ENCODE measurements around the gene CKS1B.

DNA sequence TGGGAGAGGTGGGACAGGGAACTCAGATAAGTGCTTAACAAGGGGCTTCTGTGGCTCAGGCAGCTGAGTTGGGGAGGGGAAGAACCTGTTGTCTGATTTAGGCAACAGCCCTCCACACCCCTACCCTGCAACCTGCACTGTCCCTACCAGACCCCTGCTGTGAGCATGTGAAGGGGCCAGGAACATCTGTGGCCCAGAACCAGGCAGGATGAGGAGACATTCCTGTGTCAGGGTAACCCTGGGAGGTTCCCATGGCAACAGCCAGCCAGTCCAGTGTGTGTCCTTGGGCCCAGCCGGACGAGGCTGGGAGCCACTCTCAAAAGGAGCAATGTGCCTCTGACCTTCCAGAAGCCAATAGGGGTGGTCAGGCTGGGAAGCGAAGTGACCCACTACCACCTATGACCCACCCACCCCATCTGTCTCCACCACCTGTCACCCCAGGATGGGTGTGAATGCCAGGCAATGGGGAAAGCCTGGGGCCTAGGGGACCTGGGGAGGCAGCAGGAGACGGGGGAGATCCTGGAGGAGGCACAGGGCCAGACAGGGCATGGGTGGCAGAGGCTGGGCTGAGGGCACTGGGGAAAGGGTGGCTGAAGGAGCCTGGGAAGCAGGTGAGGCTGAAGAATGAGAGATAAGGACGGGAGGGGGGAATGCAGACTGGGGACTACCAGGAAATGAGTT is 33.0 kb upstream of the CKS1B start:
- TF ChIP-seq, protein P1, sequence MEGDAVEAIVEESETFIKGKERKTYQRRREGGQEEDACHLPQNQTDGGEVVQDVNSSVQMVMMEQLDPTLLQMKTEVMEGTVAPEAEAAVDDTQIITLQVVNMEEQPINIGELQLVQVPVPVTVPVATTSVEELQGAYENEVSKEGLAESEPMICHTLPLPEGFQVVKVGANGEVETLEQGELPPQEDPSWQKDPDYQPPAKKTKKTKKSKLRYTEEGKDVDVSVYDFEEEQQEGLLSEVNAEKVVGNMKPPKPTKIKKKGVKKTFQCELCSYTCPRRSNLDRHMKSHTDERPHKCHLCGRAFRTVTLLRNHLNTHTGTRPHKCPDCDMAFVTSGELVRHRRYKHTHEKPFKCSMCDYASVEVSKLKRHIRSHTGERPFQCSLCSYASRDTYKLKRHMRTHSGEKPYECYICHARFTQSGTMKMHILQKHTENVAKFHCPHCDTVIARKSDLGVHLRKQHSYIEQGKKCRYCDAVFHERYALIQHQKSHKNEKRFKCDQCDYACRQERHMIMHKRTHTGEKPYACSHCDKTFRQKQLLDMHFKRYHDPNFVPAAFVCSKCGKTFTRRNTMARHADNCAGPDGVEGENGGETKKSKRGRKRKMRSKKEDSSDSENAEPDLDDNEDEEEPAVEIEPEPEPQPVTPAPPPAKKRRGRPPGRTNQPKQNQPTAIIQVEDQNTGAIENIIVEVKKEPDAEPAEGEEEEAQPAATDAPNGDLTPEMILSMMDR (IDR thresholded peaks at IDR 0.05 in 8 of 11, conservative IDR thresholded peaks at IDR 0.05 in 3 of 11): no peak
- no peak for TF ChIP-seq POLR2A (IDR thresholded peaks at IDR 0.05)

All from spleen (tissue), 7 donors.